Measurements from ENCODE around the gene PARD6G. TPM values are rescaled to one million over a fixed set of nuclear protein-coding genes. Genes with fewer than 3 reads are reported as not detected.

The PARD6G gene
- total RNA-seq, 5 donors from 2014 or later (not counting 1 experiment from before 2014, with no cell fraction given): 0.15 to 0.96 (median 0.50) TPM; not detected in 1

DNA sequence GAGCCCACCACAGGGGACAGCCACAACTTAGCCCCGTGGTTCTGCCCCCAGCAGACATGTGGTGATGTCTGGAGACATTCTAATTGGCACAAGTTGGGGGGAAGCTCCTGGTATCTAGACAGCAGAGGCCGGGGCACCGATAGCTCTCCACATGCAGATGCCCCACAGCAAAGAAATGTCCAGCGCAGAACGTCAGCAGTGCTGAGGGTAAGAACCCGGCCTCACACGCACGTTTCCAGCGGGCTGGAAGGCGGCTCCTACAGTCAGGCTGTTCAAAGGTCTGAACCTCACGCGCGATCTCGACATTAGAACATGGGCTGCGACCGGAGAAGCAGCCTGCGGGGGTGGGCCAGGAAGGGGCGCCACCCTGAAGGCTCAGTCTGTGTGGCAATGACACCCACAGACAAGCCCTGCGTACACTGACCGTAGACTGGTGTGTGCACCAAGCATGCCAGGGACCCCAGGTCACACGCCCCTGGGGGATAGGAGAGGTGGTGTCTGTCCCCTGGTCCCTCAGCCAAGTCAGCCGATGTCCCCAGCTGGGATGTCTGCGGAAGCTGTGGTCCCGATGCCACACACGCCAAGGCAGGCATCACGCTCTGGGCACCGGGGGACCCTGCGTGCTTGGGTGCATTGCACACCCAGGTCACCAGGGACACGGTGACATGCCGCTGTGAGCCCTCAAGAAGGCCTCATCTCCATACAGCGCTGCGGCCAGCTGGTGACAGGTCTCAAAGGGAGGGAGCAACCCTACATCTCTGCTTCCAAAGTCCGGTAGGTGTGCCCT is 66.3 kb downstream of the PARD6G start:
- no peaks in the 10 kb centered on the region for H3K9me3 Mint-ChIP-seq
- H3K4me3 ChIP-seq (ENCODE audit: control insufficient read depth in 1 of 2, extremely low read depth in 1 of 2, low read length in 1 of 2): no peak overlapping the region
- peaks cover 0 to 15% of the 10 kb centered on the region in 2 experiments for H3K27me3 ChIP-seq (replicated peaks in 1 of 2; ENCODE audit: control insufficient read depth in 2 of 2, extremely low read depth in 1 of 2, insufficient read depth in 2 of 2, low read length in 1 of 2)
- peaks cover 0 to 8% (median 4%) of the 10 kb centered on the region in 3 donors for H3K4me1 Mint-ChIP-seq
- ATAC-seq (replicated peaks in 1 of 4) (no peak), DNase-seq (no peak)
- H3K27ac Mint-ChIP-seq: no peak overlapping the region
- H3K36me3 Mint-ChIP-seq: no peaks in the 10 kb centered on the region
- ChIA-PET CTCF (interaction anchor here in 1 of 2 donors (1.0 kb wide), 1 partner anchor 25 kb away, joined by 3 read pairs; no protein-coding TSS in a partner anchor), POLR2A (interaction anchor here in 1 of 2 donors (0.6 kb wide), 1 partner anchor 606 kb away, joined by 3 read pairs; no protein-coding TSS in a partner anchor)
- H3K27me3 Mint-ChIP-seq: peaks cover 12 to 24% of the 10 kb centered on the region in 2 donors
- no peaks in the 10 kb centered on the region for H3K36me3 ChIP-seq (ENCODE audit: control insufficient read depth in 2 of 2, extremely low read depth in 1 of 2, insufficient read depth in 1 of 2, low read length in 1 of 2)
- peaks cover 0 to 7% of the 10 kb centered on the region in 2 experiments for H3K4me1 ChIP-seq (ENCODE audit: control insufficient read depth in 1 of 2, extremely low read depth in 1 of 2, insufficient read depth in 2 of 2, low read length in 2 of 2)
- H3K27ac ChIP-seq (ENCODE audit: low read length): no peak overlapping the region
- H3K4me3 Mint-ChIP-seq: no peak overlapping the region
- H3K9me3 ChIP-seq: no peaks in the 10 kb centered on the region
- 92% methylated on average over 29 of the region's 33 CpGs for WGBS (ENCODE audit: insufficient coverage)

- Mint-ChIP-seq H3K27me3 (peaks cover 13 to 24% of the 10 kb centered on the region in 2 donors), H3K9me3 (no peaks in the 10 kb centered on the region), H3K27ac (no peak overlapping the region), H3K36me3 (no peaks in the 10 kb centered on the region), H3K4me1 (peaks cover 9 to 18% (median 14%) of the 10 kb centered on the region in 3 donors), H3K4me3 (no peak overlapping the region)
- ATAC-seq (replicated peaks in 1 of 4) (no peak), DNase-seq (no peak)
- Histone ChIP-seq H3K4me1 (ENCODE audit: control insufficient read depth in 1 of 2, extremely low read depth in 1 of 2, insufficient read depth in 2 of 2, low read length in 2 of 2) (peaks cover 0 to 17% of the 10 kb centered on the region in 2 experiments), H3K9me3 (no peaks in the 10 kb centered on the region), H3K27me3 (replicated peaks in 1 of 2; ENCODE audit: control insufficient read depth in 2 of 2, extremely low read depth in 1 of 2, insufficient read depth in 2 of 2, low read length in 1 of 2) (peaks cover 0 to 19% of the 10 kb centered on the region in 2 experiments), H3K4me3 (ENCODE audit: control insufficient read depth in 1 of 2, extremely low read depth in 1 of 2, low read length in 1 of 2) (no peak overlapping the region), H3K36me3 (ENCODE audit: control insufficient read depth in 2 of 2, extremely low read depth in 1 of 2, insufficient read depth in 1 of 2, low read length in 1 of 2) (no peaks in the 10 kb centered on the region), H3K27ac (ENCODE audit: low read length) (no peak overlapping the region)
- ChIA-PET CTCF (interaction anchor here in 1 of 2 donors (1.0 kb wide), 1 partner anchor 26 kb away, joined by 3 read pairs; no protein-coding TSS in a partner anchor), POLR2A (no interaction called here)
- 62% methylated on average over 17 of the region's 20 CpGs for WGBS (ENCODE audit: insufficient coverage)
Observed at GRCh38 chr18:80179857-80180558, 67.3 kb downstream of the PARD6G start.

- no peak overlapping the region for H3K4me3 Mint-ChIP-seq
- peaks cover 11 to 20% (median 16%) of the 10 kb centered on the region in 3 donors for H3K4me1 Mint-ChIP-seq
- ChIA-PET CTCF (no interaction called here), POLR2A (no interaction called here)
- H3K36me3 Mint-ChIP-seq: no peaks in the 10 kb centered on the region
- WGBS (ENCODE audit: insufficient coverage): 86% methylated on average over 24 of the region's 30 CpGs
- no peak for ATAC-seq (replicated peaks in 1 of 4)
- peaks cover 13 to 24% of the 10 kb centered on the region in 2 donors for H3K27me3 Mint-ChIP-seq
- Histone ChIP-seq H3K4me1 (ENCODE audit: control insufficient read depth in 1 of 2, extremely low read depth in 1 of 2, insufficient read depth in 2 of 2, low read length in 2 of 2) (peaks cover 0 to 25% of the 10 kb centered on the region in 2 experiments), H3K27ac (ENCODE audit: low read length) (no peak overlapping the region), H3K36me3 (ENCODE audit: control insufficient read depth in 2 of 2, extremely low read depth in 1 of 2, insufficient read depth in 1 of 2, low read length in 1 of 2) (no peaks in the 10 kb centered on the region), H3K9me3 (no peaks in the 10 kb centered on the region), H3K4me3 (ENCODE audit: control insufficient read depth in 1 of 2, extremely low read depth in 1 of 2, low read length in 1 of 2) (no peak overlapping the region), H3K27me3 (replicated peaks in 1 of 2; ENCODE audit: control insufficient read depth in 2 of 2, extremely low read depth in 1 of 2, insufficient read depth in 2 of 2, low read length in 1 of 2) (peaks cover 0 to 22% of the 10 kb centered on the region in 2 experiments)
- no peak for DNase-seq
- no peak overlapping the region for H3K27ac Mint-ChIP-seq
- H3K9me3 Mint-ChIP-seq: no peaks in the 10 kb centered on the region
Observed at GRCh38 chr18:80178935-80179818, 68.1 kb downstream of the PARD6G start.

DNA sequence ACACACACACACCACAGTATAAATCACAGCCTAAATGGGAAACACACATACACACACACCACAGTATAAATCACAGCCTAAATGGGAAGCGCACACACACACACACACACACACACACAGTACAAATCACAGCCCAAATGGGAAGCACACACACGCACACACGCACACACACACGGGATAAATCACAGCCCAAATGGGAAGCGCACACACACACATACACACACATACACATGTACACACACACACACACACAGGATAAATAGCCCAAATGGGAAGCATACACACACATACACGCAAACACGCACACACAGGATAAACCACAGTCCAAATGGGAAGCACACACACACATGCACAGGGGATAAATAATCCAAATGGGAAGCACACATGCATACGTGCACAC is 70.2 kb downstream of the PARD6G start:
- Histone ChIP-seq H3K27me3 (replicated peaks in 1 of 2; ENCODE audit: control insufficient read depth in 2 of 2, extremely low read depth in 1 of 2, insufficient read depth in 2 of 2, low read length in 1 of 2) (peaks cover 0 to 29% of the 10 kb centered on the region in 2 experiments), H3K36me3 (ENCODE audit: control insufficient read depth in 2 of 2, extremely low read depth in 1 of 2, insufficient read depth in 1 of 2, low read length in 1 of 2) (no peaks in the 10 kb centered on the region), H3K27ac (ENCODE audit: low read length) (no peak overlapping the region), H3K9me3 (no peaks in the 10 kb centered on the region), H3K4me3 (ENCODE audit: control insufficient read depth in 1 of 2, extremely low read depth in 1 of 2, low read length in 1 of 2) (no peak overlapping the region), H3K4me1 (ENCODE audit: control insufficient read depth in 1 of 2, extremely low read depth in 1 of 2, insufficient read depth in 2 of 2, low read length in 2 of 2) (peaks cover 0 to 36% of the 10 kb centered on the region in 2 experiments)
- DNase-seq: no peak
- H3K27me3 Mint-ChIP-seq: peaks cover 13 to 29% of the 10 kb centered on the region in 2 donors
- H3K4me3 Mint-ChIP-seq: no peak overlapping the region
- no peaks in the 10 kb centered on the region for H3K9me3 Mint-ChIP-seq
- POLR2A ChIA-PET: no interaction called here
- ATAC-seq (replicated peaks in 1 of 4): no peak
- H3K27ac Mint-ChIP-seq: no peak overlapping the region
- peaks cover 11 to 20% (median 16%) of the 10 kb centered on the region in 3 donors for H3K4me1 Mint-ChIP-seq
- CTCF ChIA-PET: no interaction called here
- 96% methylated on average over 8 of the region's 8 CpGs for WGBS (ENCODE audit: insufficient coverage)
- no peaks in the 10 kb centered on the region for H3K36me3 Mint-ChIP-seq

DNA sequence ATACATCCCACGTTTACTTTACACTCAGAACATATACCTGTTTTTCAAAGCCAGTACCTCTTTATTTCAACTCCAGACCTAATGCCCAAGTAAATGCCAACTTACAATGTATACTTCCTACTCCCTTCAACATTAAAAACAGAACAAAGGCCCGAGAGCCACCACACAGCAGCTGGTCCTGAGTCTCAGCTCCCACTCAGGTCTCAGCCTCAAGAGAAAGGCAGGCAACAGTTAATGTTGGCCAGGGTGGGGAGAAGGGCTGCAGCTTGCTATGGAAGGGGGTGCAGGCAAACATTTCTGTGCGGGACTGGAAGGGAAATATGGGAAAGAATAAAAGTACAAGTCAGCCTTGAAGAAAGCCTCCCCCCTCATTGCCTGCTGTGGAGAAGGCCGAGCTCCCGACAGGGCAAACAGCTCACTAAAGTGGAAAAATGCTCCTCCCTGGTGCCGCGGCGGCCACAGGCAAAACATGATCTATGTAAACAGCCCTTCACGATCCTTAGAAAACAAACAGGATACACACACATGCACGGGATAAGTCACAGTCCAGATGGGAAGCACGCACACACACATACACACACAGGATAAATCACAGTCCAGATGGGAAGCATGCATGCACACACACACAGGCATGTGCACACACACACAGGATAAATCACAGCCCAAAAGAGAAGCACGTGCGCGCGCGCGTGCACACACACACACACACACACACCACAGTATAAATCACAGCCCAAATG is 70.8 kb downstream of the PARD6G start:
- H3K36me3 ChIP-seq (ENCODE audit: control insufficient read depth in 2 of 2, extremely low read depth in 1 of 2, insufficient read depth in 1 of 2, low read length in 1 of 2): no peaks in the 10 kb centered on the region
- Mint-ChIP-seq H3K27ac (no peak overlapping the region), H3K36me3 (no peaks in the 10 kb centered on the region), H3K9me3 (no peaks in the 10 kb centered on the region), H3K27me3 (peaks cover 16 to 32% of the 10 kb centered on the region in 2 donors), H3K4me1 (peaks cover 14 to 23% (median 18%) of the 10 kb centered on the region in 3 donors), H3K4me3 (no peak overlapping the region)
- no peaks in the 10 kb centered on the region for H3K9me3 ChIP-seq
- ChIA-PET CTCF (no interaction called here), POLR2A (interaction anchor here in 1 of 2 donors (0.6 kb wide), 1 partner anchor 191 kb away, joined by 4 read pairs; no protein-coding TSS in a partner anchor)
- no peak for ATAC-seq (replicated peaks in 1 of 4)
- DNase-seq: no peak
- 92% methylated on average over 15 of the region's 17 CpGs for WGBS (ENCODE audit: insufficient coverage)
- H3K4me1 ChIP-seq (ENCODE audit: control insufficient read depth in 1 of 2, extremely low read depth in 1 of 2, insufficient read depth in 2 of 2, low read length in 2 of 2): peaks cover 0 to 37% of the 10 kb centered on the region in 2 experiments
- no peak overlapping the region for H3K4me3 ChIP-seq (ENCODE audit: control insufficient read depth in 1 of 2, extremely low read depth in 1 of 2, low read length in 1 of 2)
- peaks cover 0 to 30% of the 10 kb centered on the region in 2 experiments for H3K27me3 ChIP-seq (replicated peaks in 1 of 2; ENCODE audit: control insufficient read depth in 2 of 2, extremely low read depth in 1 of 2, insufficient read depth in 2 of 2, low read length in 1 of 2)
- no peak overlapping the region for H3K27ac ChIP-seq (ENCODE audit: low read length)

Measured in T-cell (primary cell).